Psoas muscle (tissue), 8 donors: Measurements from ENCODE around the gene HCAR1. TPM values are rescaled to one million over a fixed set of nuclear protein-coding genes. Genes with fewer than 3 reads are reported as not detected.

ENCODE experiments used
- ATAC-seq, 4 donors: fragments of 200-7000 bp; cut with Tn5 transposase; one replicate each; pipeline ENCODE4 v1.9.1; 2020; ENCODE audit warnings: moderate library complexity in 3 of 4, mild to moderate bottlenecking in 2 of 4
- DNase-seq, 2 donors: peaks; one replicate each; pipeline ENCODE4 v3.0.0-alpha.2; 2020
- H3K27ac ChIP-seq: fragments of 200-600 bp; one replicate; pipeline ENCODE4 v1.8.0; 2022
- H3K27me3 ChIP-seq, 3 donors: fragments of 200-600 bp in 1 of 3; one replicate each; pipeline versions ENCODE4 v1.6.1 to v1.8.0; 2013 to 2022; ENCODE audit warnings: low read length in 2 of 3, mild to moderate bottlenecking in 2 of 3, moderate library complexity in 1 of 3; ENCODE audit not compliant: insufficient read depth in 3 of 3
- H3K36me3 ChIP-seq, 2 donors: fragments of 200-600 bp in 1 of 2; one replicate each; pipeline versions ENCODE4 v1.6.1 to v1.8.0; 2013 to 2022; ENCODE audit warnings: low read depth in 1 of 2, mild to moderate bottlenecking in 1 of 2, moderate library complexity in 1 of 2; ENCODE audit not compliant: insufficient read depth in 1 of 2
- H3K4me1 ChIP-seq: fragments of 200-600 bp; one replicate; pipeline ENCODE4 v1.8.0; 2022
- H3K4me3 ChIP-seq: fragments of 200-600 bp; one replicate; pipeline ENCODE4 v1.8.0; 2022; ENCODE audit warnings: mild to moderate bottlenecking
- H3K9me3 ChIP-seq: fragments of 200-600 bp; one replicate; pipeline ENCODE4 v1.8.0; 2022
- WGBS, 3 donors: extraction: QIAGEN DNeasy Blood & Tissue Kit; methylation state at CpG; one replicate each; pipeline versions ENCODE4 v1.1.6 to v1.1.7; 2013; 5-methylcytosine and 5-hydroxymethylcytosine counted together
- intact Hi-C, 2 donors: fragments of 100-400 bp; cut with DNase I; formaldehyde crosslinking; loops; one replicate each; pipeline versions ENCODE4 v1.11.0 to v1.14.2; 2022
- polyA plus RNA-seq, 3 donors: library from polyadenylated mRNA; stranded (reverse); fragments of 200-250 nt; gene quantifications; one replicate each; pipeline ENCODE4 v1.2.3, GENCODE V29; 2013
- total RNA-seq, 4 donors: library from RNA; stranded (reverse); fragmentation: NEBNext Ultra II Directional in 2 of 4; extraction: Animal tissue kit (Norgen Biotek cat#: 25700) in 2 of 4; gene quantifications; one replicate each; pipeline versions ENCODE4 v1.2.1 to v1.2.4, GENCODE V29; 2021 to 2023
- TF ChIP-seq, protein P1 (sequence below): fragments of 200-600 bp; IDR thresholded peaks from one replicate; pipeline ENCODE4 v1.8.0; 2022; ENCODE audit warnings: antibody characterized with exemption
- donor health status: healthy with polysubstance abuse.
- donor health status: DM: no; HTN: no; CAD: no; lungs with moderate emphysema.
- donor health status: Bipolar disorder and iron deficiency.
- donor health status: healthy.
- donor health status: DM: yes; HTN: yes; CAD: no.
- donor health status: DM: no; HTN: no; CAD: no.
- donor health status: DM: no; HTN: no; CAD: no.
- donor health status: DM: yes; HTN: yes; CAD: no.

The HCAR1 gene
- total and polyA plus RNA-seq, 7 donors = 0.01 to 0.13 (median 0.05) TPM; not detected in 1

DNA sequence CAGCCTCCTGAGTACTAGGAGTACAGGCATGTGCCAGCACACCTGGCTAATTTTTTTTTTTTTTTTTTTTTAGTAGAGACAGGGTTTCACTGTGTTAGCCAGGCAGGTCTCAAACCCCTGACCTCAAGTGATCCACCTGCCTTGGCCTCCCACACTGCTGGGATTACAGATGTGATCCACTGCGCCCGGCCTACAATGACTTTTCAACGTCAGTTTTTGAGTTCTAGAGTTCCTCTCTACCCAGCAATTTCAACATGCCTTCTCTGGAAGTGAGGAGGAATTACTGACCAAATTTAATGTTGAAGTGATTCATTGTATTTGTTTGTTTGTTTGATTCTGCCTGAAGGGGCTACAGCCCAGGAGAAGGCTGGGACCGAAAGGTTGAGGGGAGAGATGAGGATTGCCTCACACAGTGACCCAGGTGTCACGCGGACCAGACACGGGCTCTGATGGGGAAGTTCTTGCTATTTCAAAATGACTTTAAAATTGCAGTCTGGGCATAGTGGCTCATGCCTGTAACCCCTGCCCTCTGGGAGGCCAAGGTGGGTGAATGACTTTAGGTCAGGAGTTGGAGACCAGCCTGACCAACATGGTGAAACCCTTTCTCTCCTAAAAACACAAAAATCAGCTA lies 13.4 kb upstream of the HCAR1 start:
- TF ChIP-seq, protein P1, sequence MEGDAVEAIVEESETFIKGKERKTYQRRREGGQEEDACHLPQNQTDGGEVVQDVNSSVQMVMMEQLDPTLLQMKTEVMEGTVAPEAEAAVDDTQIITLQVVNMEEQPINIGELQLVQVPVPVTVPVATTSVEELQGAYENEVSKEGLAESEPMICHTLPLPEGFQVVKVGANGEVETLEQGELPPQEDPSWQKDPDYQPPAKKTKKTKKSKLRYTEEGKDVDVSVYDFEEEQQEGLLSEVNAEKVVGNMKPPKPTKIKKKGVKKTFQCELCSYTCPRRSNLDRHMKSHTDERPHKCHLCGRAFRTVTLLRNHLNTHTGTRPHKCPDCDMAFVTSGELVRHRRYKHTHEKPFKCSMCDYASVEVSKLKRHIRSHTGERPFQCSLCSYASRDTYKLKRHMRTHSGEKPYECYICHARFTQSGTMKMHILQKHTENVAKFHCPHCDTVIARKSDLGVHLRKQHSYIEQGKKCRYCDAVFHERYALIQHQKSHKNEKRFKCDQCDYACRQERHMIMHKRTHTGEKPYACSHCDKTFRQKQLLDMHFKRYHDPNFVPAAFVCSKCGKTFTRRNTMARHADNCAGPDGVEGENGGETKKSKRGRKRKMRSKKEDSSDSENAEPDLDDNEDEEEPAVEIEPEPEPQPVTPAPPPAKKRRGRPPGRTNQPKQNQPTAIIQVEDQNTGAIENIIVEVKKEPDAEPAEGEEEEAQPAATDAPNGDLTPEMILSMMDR = no peak

DNA sequence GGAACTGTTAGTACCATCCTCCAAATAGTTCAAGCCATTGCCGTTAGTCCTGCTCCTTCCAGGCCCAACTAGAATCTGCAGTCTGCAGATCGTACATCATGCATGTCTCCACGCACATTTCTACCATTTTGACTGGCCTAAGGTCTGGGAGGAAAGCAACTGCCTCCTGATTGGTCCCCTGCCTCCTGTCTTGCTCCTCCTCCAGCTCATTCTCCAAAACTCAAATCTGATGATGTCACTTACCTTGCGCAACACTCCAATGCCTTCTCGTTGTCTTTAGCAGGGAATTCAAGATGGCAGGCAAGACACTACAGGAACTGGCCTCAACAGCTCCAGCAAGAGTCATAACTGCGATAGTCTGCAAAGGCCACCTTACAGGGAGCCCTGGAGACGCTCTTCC lies 9.7 kb upstream of the HCAR1 start:
- Histone ChIP-seq H3K4me3 (no peak overlapping the region), H3K9me3 (no peaks in the 10 kb centered on the region), H3K27me3 (no peaks in the 10 kb centered on the region), H3K4me1 (no peaks in the 10 kb centered on the region), H3K27ac (no peak overlapping the region), H3K36me3 (no peaks in the 10 kb centered on the region)
- ATAC-seq (no peak), DNase-seq (no peak)
- WGBS, 3 donors = 85 to 90% (median 90%) methylated on average over 7 of the region's 7 CpGs
- TF ChIP-seq, protein P1 = no peak
- intact Hi-C loops = no loop called here

More for the DNA sequence above, 13.4 kb upstream of the HCAR1 start:
- H3K27ac ChIP-seq = no peak overlapping the region
- DNase-seq = no peak
- no peaks in the 10 kb centered on the region for H3K27me3 ChIP-seq
- H3K36me3 ChIP-seq = no peaks in the 10 kb centered on the region
- no peaks in the 10 kb centered on the region for H3K4me1 ChIP-seq
- H3K4me3 ChIP-seq = no peak overlapping the region
- WGBS, 3 donors = 87 to 95% (median 92%) methylated on average over 7 of the region's 7 CpGs
- intact Hi-C loops = no loop called here
- ATAC-seq = no peak
- no peaks in the 10 kb centered on the region for H3K9me3 ChIP-seq

- Histone ChIP-seq H3K4me3 (no peak overlapping the region), H3K4me1 (no peaks in the 10 kb centered on the region), H3K36me3 (no peaks in the 10 kb centered on the region), H3K27ac (no peak overlapping the region), H3K27me3 (no peaks in the 10 kb centered on the region), H3K9me3 (no peaks in the 10 kb centered on the region)
- ATAC-seq (no peak), DNase-seq (no peak)
- intact Hi-C loops = no loop called here
- 79 to 83% (median 82%) methylated on average over 7 of the region's 7 CpGs for WGBS, 3 donors
- TF ChIP-seq, protein P1 = no peak
Observed at GRCh38 chr12:122738571-122738970, 7.9 kb upstream of the HCAR1 start.

- ATAC-seq = no peak
- WGBS, 3 donors = 83 to 86% (median 86%) methylated on average over 4 of the region's 4 CpGs
Observed at GRCh38 chr12:122732611-122733010, 2.0 kb upstream of the HCAR1 start.

More at GRCh38 chr12:122732611-122733010, 2.0 kb upstream of the HCAR1 start:
- no peaks in the 10 kb centered on the region for H3K36me3 ChIP-seq
- intact Hi-C loops = no loop called here
- TF ChIP-seq, protein P1 = no peak
- no peaks in the 10 kb centered on the region for H3K9me3 ChIP-seq
- no peak for DNase-seq
- H3K4me1 ChIP-seq = no peaks in the 10 kb centered on the region
- H3K27ac ChIP-seq = no peak overlapping the region
- peaks cover 0 to 6% (median 0%) of the 10 kb centered on the region in 3 donors for H3K27me3 ChIP-seq
- H3K4me3 ChIP-seq = no peak overlapping the region
